Embryonic facial prominence (tissue), 1 donor: ENCODE measurements around the gene ACTR10.

Experiments
- DNase-seq: peaks from one replicate; pipeline ENCODE4 v3.0.0-alpha.2; 2016; ENCODE audit errors: extremely low spot score

ACTR10 gene

DNA sequence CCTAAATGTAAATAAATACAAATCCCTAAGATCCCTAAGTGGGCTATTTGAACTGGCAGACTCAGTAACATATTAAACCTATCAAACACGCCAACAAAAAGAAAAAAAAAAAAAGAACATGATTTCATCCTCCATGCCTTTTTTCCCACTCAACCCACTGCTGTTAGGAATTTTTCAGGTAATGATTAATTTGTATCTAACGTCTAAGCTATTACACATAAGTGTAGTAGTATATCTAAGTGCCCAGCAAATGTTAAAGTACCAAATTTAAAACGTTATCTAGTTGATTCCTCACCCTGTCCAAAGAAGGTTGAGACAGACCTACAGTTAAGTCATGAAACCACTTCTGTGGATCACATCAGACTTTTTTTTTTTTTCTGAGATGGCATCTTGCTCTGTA is 82.0 kb downstream of the ACTR10 start:
- no peak for DNase-seq

DNA sequence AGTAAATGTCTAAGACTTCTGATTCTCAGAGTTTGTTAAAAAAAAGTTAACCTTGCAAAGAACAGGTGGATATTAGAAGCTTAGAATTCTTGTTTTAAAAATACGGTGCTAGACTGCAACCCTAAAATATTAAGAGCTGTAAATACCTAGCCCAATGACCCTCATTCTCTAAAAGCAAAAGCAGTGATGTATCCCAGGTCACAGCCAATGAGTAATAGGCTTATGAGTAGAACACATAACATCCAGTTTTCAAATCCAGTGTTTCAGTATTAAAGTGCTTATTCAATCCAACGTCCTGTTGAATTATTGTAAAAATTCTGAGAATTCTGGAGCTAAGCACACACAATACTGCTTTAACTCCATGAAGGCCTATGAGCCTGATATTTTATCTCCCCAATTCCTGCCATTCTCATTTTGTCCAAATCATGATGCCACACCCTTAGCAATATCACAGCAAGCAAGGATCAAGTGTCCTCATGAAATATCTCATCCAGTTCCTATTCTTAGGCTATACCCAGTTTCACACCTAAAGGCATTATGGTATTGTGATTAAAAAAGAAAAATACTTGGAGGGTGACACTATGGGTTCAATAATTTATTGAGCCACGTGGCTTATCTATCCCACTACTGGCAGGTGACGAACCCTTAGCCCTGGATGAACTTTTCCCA is 83.1 kb downstream of the ACTR10 start:
- no peak for DNase-seq

DNA sequence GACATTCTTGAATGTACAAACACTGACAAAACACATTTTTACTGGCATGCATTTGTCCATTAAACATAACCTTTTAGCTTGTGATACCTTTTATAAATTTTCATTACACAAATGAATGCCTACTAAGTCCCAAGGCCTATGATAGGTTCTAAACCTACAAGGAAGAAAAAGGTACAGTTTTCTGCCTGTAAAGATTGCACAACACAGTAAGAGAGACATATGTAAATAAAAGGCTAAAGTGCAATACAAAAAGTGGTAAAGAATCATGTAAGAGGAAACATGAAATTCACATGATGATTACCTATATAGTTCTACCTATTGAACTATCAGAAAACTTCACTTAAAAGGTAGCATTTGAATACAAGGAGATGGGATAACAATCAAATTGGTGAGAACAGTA is 83.8 kb downstream of the ACTR10 start:
- DNase-seq: no peak

DNA sequence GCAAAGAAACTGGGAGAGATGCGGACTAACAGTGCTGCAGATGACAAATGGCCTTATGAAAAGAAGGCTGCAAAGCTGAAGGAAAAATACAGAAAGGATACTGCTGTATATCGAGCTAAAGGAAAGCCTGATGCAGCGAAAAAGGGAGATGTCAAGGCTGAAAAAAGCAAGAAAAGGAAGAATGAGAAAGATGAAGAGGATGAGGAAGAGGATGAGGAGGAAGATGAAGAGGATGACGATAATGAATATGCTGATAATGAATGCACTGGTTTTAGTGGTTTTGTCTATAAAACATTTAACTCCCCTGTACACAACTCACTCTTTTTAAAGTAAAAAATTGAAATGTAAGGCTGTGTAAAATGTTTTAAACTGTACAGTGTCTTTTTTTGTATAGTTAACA is 85.2 kb downstream of the ACTR10 start:
- no peak for DNase-seq
